HEK293 (cell line): ENCODE data around the gene SAGE1.

Experiments used
- CTCF ChIA-PET: fragments of 350-600 bp; formaldehyde crosslinking; extraction: SDS; loops from one replicate; lab custom pipeline; 2021; ENCODE audit warnings: antibody characterized with exemption; lab: Yijun Ruan, JAX
- POLR2A ChIA-PET: fragments of 300-600 bp; formaldehyde crosslinking; extraction: SDS; loops from one replicate; lab custom pipeline; 2020; ENCODE audit warnings: antibody characterized with exemption, inconsistent platforms; lab: Yijun Ruan, JAX
- H3K27ac ChIP-seq: fragments of 200-500 bp; sonication (Bioruptor generic); 2 replicates; pipeline ENCODE4 v1.5.1; 2014; ENCODE audit warnings: low read depth, low read length, control low read depth, inconsistent platforms; ENCODE audit errors: extremely low read depth
- H3K36me3 ChIP-seq, 2 experiments: fragments of 200-500 bp in 1 of 2; sonication (Bioruptor generic) in 1 of 2; 1 replicate in 1 of 2; 2 replicates in 1 of 2; pipeline ENCODE4 v1.5.1; 2014 to 2017; ENCODE audit warnings: inconsistent platforms in 2 of 2, low read length in 2 of 2; ENCODE audit not compliant: control insufficient read depth in 2 of 2, insufficient read depth in 1 of 2
- H3K4me1 ChIP-seq: fragments of 200-500 bp; sonication (Bioruptor generic); 2 replicates; pipeline ENCODE4 v1.5.1; 2014; ENCODE audit warnings: mild to moderate bottlenecking, low read length, inconsistent platforms; ENCODE audit not compliant: control insufficient read depth, insufficient read depth
- H3K4me3 ChIP-seq: 2 replicates; pipeline ENCODE4 v1.5.1; 2011; ENCODE audit warnings: low read depth, mild to moderate bottlenecking, control low read depth, low read length, moderate library complexity
- H3K9me3 ChIP-seq: fragments of 200-500 bp; sonication (Bioruptor generic); 2 replicates; pipeline ENCODE4 v1.5.1; 2014; ENCODE audit warnings: low read depth, low read length, inconsistent platforms; ENCODE audit not compliant: control insufficient read depth, insufficient read depth
- CTCF ChIP-seq: fragments of 450-650 bp; formaldehyde crosslinking; IDR thresholded peaks from 2 replicates; pipeline ENCODE4 v1.5.1; 2016; ENCODE audit warnings: missing biosample characterization, missing genetic modification characterization
- GLI4 ChIP-seq: fragments of 450-650 bp; formaldehyde crosslinking; IDR thresholded peaks from 2 replicates; pipeline ENCODE4 v1.5.1; 2016; ENCODE audit warnings: missing biosample characterization, missing genetic modification characterization
- HOXC10 ChIP-seq: sonication (generic); formaldehyde crosslinking; IDR thresholded peaks from 2 replicates; pipeline ENCODE4 v1.8.1; 2023; ENCODE audit warnings: mild to moderate bottlenecking, missing genetic modification reagents
- ZFHX2 ChIP-seq: fragments of 450-650 bp; formaldehyde crosslinking; conservative IDR thresholded peaks from 2 replicates; pipeline ENCODE4 v1.5.1; 2016; ENCODE audit warnings: missing biosample characterization, missing genetic modification characterization
- ZNF121 ChIP-seq: fragments of 450-650 bp; formaldehyde crosslinking; IDR thresholded peaks from 2 replicates; pipeline ENCODE4 v1.5.1; 2016; ENCODE audit warnings: missing biosample characterization, missing genetic modification characterization
- ZNF155 ChIP-seq: fragments of 450-650 bp; formaldehyde crosslinking; IDR thresholded peaks from 2 replicates; pipeline ENCODE4 v1.5.1; 2016; ENCODE audit warnings: missing biosample characterization, missing genetic modification characterization
- ZNF341 ChIP-seq: fragments of 450-650 bp; formaldehyde crosslinking; IDR thresholded peaks from 2 replicates; pipeline ENCODE4; 2016; ENCODE audit warnings: low read depth, missing biosample characterization, missing genetic modification characterization
- ZNF473 ChIP-seq: fragments of 450-650 bp; formaldehyde crosslinking; IDR thresholded peaks from 2 replicates; pipeline ENCODE4 v1.5.1; 2017; ENCODE audit warnings: missing biosample characterization, missing genetic modification characterization
- ZNF639 ChIP-seq: fragments of 450-650 bp; formaldehyde crosslinking; IDR thresholded peaks from 2 replicates; pipeline ENCODE4 v1.5.1; 2016; ENCODE audit warnings: missing biosample characterization, missing genetic modification characterization
- ZNF670 ChIP-seq: fragments of 450-650 bp; formaldehyde crosslinking; IDR thresholded peaks from 2 replicates; pipeline ENCODE4 v1.5.1; 2016; ENCODE audit warnings: missing biosample characterization, missing genetic modification characterization, low read depth
- ZSCAN18 ChIP-seq: fragments of 450-650 bp; formaldehyde crosslinking; IDR thresholded peaks from 2 replicates; pipeline ENCODE4 v1.5.1; 2016; ENCODE audit warnings: missing biosample characterization, missing genetic modification characterization

Gene SAGE1

GRCh38 chrX:135951291-135951690, 57.8 kb downstream of the SAGE1 start:
- TF ChIP-seq ZNF670 (tag by site-specific recombination), result no peak
- no peak for TF ChIP-seq ZNF473 (tag by site-specific recombination)
- no peak for TF ChIP-seq ZFHX2 (tag by site-specific recombination)
- no peak for TF ChIP-seq ZNF341 (tag by site-specific recombination)
- no peak for TF ChIP-seq ZNF121 (tag by site-specific recombination)
- no peak for TF ChIP-seq ZNF639 (tag by site-specific recombination)
- TF ChIP-seq CTCF (tag by site-specific recombination), result no peak
- no peak for TF ChIP-seq ZSCAN18 (tag by site-specific recombination)
- TF ChIP-seq ZNF155, result no peak
- no peak for TF ChIP-seq HOXC10
- TF ChIP-seq GLI4 (tag by site-specific recombination), result no peak
- no peak overlapping the region for H3K4me3 ChIP-seq
- H3K9me3 ChIP-seq, result no peaks in the 10 kb centered on the region
- H3K36me3 ChIP-seq, result no peaks in the 10 kb centered on the region
- ChIA-PET POLR2A (no interaction called here), CTCF (no interaction called here)
- H3K27ac ChIP-seq, result no peak overlapping the region
- no peaks in the 10 kb centered on the region for H3K4me1 ChIP-seq
